ENCODE results near the gene LZTS3. TPM values are rescaled to one million over a fixed set of nuclear protein-coding genes. Genes with fewer than 3 reads are reported as not detected.

The LZTS3 gene
- total RNA-seq, 1 donor from 2014 or later, result 14.9 TPM

- Histone ChIP-seq H3K27me3 (no peaks in the 10 kb centered on the region), H3K36me3 (no peaks in the 10 kb centered on the region), H3K4me3 (no peak overlapping the region), H3K4me1 (no peaks in the 10 kb centered on the region), H3K9me3 (no peaks in the 10 kb centered on the region), H3K27ac (no peak overlapping the region)
- no peak for DNase-seq (ENCODE audit: low spot score in 2 of 2)
- intact Hi-C loops (cut with DNase I), result no loop called here
- TF ChIP-seq CTCF (IDR thresholded peaks at IDR 0.05), result no peak
These were observed 35.9 kb downstream of the LZTS3 start for GRCh38 chr20:3137492-3137891.

- Histone ChIP-seq H3K27ac (no peak overlapping the region), H3K4me3 (no peak overlapping the region), H3K27me3 (no peaks in the 10 kb centered on the region), H3K9me3 (no peaks in the 10 kb centered on the region), H3K36me3 (no peaks in the 10 kb centered on the region), H3K4me1 (no peaks in the 10 kb centered on the region)
- intact Hi-C loops (cut with DNase I), result no loop called here
- TF ChIP-seq CTCF (IDR thresholded peaks at IDR 0.05), result no peak
- no peak for DNase-seq (ENCODE audit: low spot score in 2 of 2)
These were observed 37.8 kb downstream of the LZTS3 start for GRCh38 chr20:3135507-3136070.

GRCh38 chr20:3134151-3134550 is 39.2 kb downstream of the LZTS3 start:
- H3K4me1 ChIP-seq, result no peaks in the 10 kb centered on the region
- TF ChIP-seq CTCF (IDR thresholded peaks at IDR 0.05), result no peak
- no peaks in the 10 kb centered on the region for H3K27me3 ChIP-seq
- intact Hi-C loops (cut with DNase I), result no loop called here
- H3K36me3 ChIP-seq, result no peaks in the 10 kb centered on the region
- no peak for DNase-seq (ENCODE audit: low spot score in 2 of 2)
- H3K4me3 ChIP-seq, result no peak overlapping the region
- no peak overlapping the region for H3K27ac ChIP-seq
- H3K9me3 ChIP-seq, result no peaks in the 10 kb centered on the region

- no peaks in the 10 kb centered on the region for H3K27me3 ChIP-seq
- intact Hi-C loops (cut with DNase I), result no loop called here
- no peak overlapping the region for H3K27ac ChIP-seq
- no peaks in the 10 kb centered on the region for H3K36me3 ChIP-seq
- no peak for DNase-seq (ENCODE audit: low spot score in 2 of 2)
- no peaks in the 10 kb centered on the region for H3K4me1 ChIP-seq
- TF ChIP-seq CTCF (IDR thresholded peaks at IDR 0.05), result no peak
- no peaks in the 10 kb centered on the region for H3K9me3 ChIP-seq
- H3K4me3 ChIP-seq, result no peak overlapping the region
These were observed 40.2 kb downstream of the LZTS3 start for GRCh38 chr20:3133155-3133554.

GRCh38 chr20:3130051-3130600 is 43.2 kb downstream of the LZTS3 start:
- no peak overlapping the region for H3K27ac ChIP-seq
- H3K36me3 ChIP-seq, result no peaks in the 10 kb centered on the region
- no peak for TF ChIP-seq CTCF (IDR thresholded peaks at IDR 0.05)
- DNase-seq (ENCODE audit: low spot score in 2 of 2), result no peak
- no peak overlapping the region for H3K4me3 ChIP-seq
- no peaks in the 10 kb centered on the region for H3K27me3 ChIP-seq
- intact Hi-C loops (cut with DNase I), result no loop called here
- no peaks in the 10 kb centered on the region for H3K4me1 ChIP-seq
- no peaks in the 10 kb centered on the region for H3K9me3 ChIP-seq

- H3K9me3 ChIP-seq, result no peaks in the 10 kb centered on the region
- H3K27me3 ChIP-seq, result no peaks in the 10 kb centered on the region
- DNase-seq (ENCODE audit: low spot score in 2 of 2), result no peak
- H3K4me1 ChIP-seq, result no peaks in the 10 kb centered on the region
- no peak overlapping the region for H3K4me3 ChIP-seq
- H3K27ac ChIP-seq, result no peak overlapping the region
- no peaks in the 10 kb centered on the region for H3K36me3 ChIP-seq
- no peak for TF ChIP-seq CTCF (IDR thresholded peaks at IDR 0.05)
- intact Hi-C loops (cut with DNase I), result no loop called here
These were observed 44.3 kb downstream of the LZTS3 start for GRCh38 chr20:3129094-3129493.

Measured in ascending aorta (tissue), 2 donors.